NCI-H1436 treated with DMSO at 0.1 percent for 48 hours (cell line): ENCODE results near the gene NBDY.

Source experiments
- DNase-seq: peaks from one replicate; lab custom pipeline; 2025; lab: John Stamatoyannopoulos, UW

NBDY gene

DNA sequence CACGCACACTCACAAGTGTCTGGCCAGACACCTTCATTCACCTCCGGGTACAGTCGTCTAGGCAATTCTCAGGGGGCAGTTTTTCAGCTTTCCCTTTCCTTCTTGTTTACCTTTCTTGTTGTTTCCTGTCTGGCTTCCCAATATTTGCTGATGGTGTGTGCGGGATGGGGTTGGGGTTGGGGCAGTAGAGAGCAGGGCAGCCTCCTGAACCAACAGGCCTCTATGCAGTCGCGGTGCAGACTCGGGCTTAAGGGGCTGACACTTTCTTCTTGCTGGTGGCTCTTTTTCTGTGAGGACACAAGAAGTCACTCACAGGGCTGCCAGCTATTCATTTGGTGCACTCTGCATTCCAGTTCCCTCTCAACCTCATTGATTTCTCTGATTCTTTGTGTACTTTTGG lies 56.4 kb downstream of the NBDY start:
- DNase-seq = no peak

DNA sequence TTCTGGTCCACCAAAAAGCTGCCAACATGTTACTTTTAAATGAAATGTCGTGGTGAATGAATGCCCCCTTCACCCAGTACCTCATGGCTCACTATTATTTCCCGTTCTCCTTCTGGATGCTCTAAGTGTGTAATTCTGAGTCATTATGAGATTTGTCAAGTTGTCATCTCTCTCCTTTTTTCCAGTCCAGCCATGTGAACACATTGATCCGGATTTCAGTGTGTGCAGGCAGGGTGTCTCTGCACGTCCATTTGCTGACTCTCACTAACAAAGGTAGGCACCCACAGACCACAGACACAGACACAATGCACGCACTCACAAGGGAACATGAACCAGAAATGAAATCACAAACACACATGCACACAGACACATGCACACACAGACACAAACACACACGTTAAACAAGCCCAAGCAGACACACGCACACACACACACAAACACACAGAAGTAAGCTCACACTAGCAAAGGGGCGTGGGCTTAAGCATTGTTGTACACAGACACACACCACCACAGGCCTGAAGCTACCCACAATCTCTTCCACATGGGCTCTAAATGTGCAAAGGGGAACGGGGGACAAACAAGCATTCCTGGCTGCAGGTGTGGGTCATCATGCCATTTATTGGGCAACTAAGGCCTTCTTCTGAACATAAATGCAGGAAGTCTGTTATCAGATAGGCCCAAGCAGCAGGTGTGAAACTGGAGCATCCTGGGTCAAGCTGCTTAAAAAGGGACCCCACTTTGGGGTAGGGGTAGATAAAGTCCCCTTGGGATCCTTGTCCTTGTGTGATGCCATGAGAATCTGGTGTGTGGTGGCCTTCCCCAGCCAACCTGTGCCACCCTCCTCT lies 58.1 kb downstream of the NBDY start:
- DNase-seq = no peak

DNA sequence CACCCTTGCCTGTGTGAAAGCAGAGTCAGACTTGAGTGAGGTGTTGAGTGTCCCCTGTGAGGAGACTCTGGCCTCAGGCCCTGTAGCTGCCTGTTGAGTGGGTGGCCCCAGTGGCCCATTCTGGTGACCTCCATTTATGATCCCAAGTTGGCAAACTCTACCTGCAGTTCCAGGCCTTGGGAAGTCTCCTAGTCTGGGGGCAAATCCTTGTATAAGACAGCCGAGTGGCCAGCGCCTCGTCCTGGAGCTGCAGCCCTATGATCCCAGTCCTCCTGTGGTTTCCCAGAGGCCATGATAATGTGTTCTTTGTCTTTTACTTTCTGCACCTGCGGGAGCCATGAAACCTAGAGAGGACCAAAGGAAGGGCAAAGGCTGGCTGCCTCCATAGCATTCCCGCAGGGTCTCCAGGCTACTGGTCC lies 58.7 kb downstream of the NBDY start:
- no peak for DNase-seq

DNA sequence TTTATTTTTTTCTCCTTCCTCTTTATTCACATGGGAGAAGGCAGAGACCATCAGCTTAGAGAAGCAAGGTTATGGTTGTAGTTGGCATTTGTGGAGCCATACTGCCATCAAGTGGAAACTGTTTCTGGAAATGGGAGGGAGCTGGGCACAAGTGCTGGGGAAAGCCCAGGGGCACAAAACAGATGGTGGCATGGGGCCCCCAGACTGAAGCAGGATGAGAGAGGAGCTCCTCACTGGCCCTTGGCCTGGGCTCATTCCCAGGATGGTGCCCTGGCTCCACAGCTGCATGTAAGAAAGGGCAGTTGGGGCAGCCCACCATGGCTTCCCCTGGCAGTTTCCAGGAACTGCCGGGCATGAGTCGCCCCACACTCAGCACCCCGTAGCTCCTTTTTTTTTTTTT lies 59.2 kb downstream of the NBDY start:
- no peak for DNase-seq

DNA sequence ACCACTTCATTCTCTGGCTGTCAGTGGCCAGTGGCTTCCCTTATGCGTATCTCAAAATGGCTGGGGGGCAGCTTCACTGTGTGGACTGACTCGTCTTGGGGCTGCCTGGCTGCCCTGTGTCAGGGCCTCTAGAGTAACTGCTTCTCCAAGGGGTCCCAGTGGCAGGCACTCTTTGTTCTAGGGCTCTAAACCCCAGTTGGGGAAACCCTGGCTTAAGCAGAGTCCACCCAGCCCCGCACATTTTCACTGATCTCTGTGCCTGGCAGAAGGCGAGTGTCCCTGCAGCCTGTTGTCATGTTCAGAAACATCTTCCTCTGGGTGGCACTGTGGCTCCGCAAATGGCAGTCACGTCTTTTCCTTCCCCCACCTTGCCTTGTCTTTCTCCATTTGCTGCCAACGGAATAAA lies 59.7 kb downstream of the NBDY start:
- DNase-seq = no peak

DNA sequence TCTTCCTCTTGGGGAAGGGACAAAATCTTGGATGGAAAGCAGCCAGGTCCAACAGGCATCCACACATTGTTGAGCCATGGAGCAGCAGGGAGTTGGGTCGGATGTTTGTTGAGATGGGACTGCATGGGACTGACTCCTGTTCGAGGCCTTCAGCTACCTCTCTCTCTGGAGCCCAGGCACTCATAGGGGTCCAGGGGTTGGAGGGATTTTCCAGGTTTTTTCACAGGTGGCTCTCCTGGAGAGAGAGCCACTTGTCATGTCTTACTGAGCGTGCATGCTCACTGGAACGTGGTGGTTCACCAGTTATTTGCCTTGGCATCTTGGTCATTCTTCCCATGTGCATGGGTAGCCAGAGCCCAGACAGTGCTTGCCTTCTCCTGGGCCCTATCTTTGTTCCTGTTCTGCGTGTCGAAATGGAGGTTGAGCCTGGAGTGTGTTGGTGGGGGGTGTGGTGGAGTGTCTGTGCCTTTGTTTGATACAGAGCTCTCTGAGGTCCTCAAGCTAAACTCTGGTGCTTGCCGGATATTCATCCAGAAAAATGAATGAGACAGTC lies 60.6 kb downstream of the NBDY start:
- DNase-seq = no peak

DNA sequence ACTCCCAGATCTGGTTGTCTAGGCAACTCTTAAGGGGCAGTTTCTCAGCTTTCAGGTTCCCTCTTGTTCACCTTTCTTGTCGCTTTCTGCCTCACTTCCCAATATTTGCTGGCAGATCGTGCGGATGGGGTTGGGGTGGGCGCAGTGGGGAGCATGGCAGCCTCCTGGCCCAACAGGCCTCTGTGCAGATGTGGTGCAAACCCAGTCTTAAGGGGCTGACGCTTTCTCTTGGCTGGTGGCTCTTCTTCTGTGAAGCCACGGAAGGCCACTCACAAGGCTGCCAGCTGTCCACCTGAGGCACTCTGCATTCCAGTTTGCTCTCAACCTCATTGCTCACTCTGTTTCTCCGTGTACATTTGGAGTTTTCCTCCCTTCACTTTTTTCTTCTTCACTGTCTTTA lies 61.7 kb downstream of the NBDY start:
- DNase-seq = no peak

DNA sequence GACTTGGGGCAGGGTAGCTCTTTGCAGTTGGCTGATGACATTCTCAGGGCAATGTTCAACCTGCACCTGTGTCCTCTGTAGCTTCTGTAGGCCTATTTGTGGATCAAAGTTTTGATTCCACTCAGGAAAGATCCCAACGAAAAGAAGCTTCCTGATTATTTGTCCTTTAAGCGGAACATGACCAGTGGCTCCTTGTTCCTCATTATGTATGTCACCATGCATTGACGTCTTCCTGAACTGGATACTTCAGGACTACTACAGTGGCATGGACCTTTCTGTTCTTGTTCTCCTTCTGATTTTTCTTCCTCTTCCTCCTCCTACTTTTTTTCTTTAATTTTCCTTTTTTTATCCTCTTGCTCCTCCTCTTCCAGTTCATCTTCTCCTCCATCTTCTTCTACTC lies 62.4 kb downstream of the NBDY start:
- DNase-seq = no peak

DNA sequence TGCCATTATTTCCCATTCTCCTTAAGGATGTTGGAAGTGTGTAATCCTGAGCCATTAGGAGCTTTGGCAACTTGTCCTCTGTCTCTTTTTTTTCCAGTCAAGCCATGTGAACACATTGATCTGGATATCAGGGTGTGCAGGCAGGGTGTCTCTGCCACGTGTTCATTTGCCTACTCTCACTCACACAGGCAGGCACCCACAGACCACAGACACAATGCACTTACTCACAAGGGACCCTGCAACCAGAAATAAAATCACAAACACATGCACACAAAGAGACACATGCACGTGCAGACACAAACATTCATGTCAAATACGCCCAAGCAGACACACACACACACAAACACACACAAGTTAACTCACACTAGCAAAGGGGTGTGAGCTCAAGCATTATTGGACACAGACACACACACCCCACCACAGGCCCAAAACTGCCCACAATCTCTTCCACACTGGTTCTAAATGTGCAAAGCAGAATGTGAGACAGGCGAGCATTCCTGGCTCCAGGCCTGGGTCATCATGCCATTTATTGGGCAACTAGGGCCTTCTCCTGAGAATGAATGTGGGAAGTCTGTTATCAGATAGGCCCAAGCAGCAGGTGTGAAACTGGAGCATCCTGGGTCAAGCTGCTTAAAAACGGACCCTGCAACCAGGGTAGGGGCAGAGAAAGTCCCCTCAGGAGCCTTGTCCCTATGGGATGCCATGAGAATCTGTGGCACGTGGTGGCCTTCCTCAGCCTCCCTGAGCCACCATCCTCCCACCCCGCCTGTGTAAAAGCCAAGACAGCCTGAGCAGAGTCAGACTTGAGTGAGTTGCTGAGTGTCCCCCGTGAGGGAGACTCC lies 63.4 kb downstream of the NBDY start:
- DNase-seq = no peak

DNA sequence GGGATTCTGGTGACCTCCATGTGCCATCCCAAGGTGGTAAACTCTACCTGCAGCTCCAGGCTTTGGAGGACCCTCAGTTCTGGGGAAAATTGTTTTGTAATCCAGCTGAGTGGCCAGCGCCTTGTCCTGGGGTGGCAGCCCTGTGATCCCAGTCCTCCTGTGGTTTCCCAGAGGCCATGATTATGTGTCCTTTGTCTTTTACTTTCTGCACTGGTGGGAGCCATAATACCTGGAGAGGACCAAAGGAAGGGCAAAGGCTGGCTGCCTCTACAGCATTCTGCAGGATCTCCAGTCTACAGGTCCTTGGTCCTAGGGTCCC lies 64.0 kb downstream of the NBDY start:
- no peak for DNase-seq

DNA sequence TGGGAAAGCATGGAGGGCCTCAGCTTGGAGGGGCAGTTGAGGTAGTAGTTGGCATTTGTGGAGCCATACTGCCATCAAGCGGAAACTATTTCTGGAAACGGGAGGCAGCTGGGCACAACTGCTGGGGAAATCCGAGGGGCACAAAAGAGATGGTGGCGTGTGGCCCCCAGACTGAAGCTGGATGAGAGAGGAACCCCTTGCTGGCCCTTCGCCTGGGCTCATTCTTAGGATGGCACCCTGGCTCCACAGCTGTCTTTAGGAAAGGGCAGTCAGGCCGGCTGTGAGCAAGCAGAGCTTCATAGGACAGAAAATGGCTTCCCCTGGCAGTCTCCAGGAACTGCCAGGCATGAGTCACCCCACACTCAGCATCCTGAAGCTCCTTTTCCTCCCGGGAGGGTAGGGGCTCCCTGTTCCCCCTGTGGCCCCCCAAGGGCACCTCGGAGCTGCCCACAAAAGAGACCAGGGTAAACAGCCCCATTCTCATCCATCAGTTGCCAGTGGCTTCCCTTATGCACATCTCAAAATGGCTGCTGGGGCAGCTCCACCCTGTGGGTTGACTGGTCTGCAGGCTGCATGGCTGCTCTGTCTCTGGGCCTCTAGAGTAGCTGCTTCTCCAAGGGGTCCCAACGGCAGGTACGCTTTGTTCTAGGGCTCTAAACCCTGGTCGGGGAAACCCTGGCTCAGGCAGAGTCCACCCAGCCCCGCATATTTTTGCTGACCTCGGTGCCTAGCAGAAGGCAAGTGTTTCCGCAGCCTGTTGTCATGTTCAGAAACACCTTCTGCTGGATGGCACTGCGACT lies 64.7 kb downstream of the NBDY start:
- no peak for DNase-seq

DNA sequence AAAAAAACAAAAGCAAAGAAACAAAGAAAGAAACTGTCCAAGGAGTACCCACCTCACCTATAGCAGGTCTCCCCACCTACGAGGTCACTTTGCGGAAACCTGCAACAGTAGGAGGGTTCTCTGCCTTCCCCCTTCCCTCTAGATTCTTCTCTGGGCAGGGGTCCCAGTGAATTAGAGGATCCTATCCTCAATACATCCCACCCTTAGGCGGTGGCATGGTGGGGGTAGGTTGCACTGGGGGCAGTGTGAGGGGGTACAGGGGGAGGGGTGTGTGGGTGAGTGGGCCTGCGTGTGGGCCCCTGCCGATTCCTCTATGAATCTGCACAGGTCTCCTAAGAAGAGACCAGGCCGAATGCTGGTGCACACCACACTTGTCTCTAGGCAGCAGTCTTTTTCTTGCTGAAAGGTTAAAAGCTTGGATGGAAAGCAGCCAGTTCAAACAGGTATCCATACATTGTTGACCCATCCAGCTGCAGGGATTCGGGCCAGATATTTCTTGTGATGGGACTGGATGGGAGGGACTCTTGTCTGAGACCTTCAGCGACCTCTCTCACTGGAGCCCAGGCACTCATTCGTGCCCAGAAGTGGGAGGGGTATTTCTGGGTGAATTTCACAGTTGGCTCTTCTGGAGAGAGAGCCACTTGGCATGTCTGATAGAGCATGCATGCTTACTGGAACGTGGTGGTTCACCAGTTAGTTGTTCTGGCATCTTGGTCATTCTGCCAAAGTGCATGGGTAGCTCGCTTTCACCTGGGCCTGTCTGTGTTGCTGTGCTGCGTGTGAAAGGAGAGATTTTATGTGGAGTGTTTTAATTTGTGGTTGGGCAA lies 65.6 kb downstream of the NBDY start:
- no peak for DNase-seq

DNA sequence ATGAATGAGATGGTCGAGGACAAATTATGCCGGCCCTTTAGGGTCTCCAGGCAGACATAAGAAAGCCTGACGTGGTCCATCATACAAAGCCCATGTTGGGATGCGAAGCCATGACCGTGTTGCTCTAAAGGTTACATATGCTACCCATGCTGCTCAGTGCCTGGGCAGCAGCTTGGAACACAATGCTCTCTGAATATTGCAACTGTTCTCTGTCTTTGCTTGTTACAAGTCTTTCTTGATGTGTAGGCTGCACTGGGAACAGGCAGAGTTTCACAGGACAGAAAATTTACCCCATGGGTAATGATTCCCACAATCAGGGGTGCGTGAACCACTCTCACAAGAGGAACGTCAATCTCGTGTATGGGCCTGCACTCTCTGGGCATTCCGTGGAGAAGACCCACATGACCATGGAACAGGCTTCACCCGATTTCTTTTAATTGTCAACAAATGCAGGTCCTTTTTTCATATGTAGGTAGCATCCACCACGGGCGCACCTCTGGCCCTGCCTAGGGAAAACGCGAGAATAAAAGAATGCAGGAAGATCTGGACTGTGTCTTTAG lies 66.3 kb downstream of the NBDY start:
- no peak for DNase-seq

DNA sequence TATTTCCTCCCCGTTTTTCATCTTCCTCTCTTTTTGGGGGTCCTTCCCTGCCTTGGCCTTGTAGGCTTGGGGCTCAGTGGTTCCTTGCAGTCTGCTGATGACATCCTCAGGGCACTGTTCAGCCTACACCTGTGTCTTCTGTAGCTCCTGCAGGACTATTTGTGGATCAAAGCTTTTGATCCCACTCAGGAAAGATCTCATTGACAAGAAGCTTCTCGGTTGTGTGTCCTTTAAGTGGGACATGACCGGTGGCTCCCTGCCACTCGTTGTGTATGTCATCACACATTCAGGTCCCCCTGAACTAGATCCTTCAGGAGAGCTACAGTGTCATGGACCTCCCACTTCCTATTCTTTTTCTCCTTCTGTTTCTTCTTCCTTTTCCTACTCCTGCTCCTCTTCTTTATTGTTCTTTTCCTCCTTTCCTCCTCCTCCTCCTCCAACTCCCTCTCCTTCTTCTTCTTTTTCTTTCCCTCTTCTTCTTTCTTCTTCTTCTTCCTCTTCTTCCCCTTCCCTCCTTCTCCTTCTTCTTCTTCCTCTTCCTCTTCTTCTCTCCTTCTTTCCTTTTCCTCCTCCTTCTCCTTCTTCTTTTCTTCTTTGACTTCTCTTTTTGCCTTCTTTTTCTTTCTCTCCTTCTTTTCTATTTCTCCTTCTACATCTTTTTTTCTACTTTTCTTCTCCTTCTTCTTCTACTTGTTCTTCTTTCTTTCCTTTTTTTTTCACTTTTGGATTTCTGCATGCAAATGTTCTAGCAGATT lies 67.8 kb downstream of the NBDY start:
- no peak for DNase-seq

DNA sequence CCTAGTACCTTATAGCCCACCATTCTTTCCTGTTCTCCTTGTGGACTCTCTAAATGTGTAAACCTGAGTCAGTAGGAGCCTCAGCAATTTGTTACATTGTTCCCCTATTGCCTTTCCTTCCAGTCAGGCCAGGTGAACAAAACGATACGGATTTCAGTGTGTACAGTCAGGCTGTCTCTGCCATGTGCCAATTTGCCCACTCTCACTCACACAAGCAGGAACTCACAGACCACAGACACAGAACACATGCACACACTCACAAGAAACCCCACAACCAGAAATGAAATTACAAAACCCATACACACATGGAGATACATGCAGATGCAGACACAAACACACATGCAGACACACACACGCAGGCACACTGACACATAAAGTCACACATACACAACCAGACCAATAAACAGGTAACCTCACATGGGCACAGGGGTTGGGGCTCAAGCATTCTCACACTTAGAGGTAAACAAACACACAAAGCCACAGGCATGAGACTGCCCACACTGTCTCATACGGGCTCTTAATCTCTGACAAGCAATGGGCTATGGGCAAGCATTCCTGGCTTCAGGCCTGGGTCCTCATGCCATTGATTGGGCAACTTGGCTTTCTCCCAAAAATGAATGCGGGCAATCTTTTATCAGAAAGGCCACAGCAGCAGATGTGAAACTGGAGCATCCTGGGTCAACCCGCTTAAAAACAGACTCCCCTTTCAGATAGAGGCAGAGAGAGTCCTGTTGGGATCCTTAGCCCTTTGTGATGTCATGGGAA lies 68.7 kb downstream of the NBDY start:
- DNase-seq = no peak

DNA sequence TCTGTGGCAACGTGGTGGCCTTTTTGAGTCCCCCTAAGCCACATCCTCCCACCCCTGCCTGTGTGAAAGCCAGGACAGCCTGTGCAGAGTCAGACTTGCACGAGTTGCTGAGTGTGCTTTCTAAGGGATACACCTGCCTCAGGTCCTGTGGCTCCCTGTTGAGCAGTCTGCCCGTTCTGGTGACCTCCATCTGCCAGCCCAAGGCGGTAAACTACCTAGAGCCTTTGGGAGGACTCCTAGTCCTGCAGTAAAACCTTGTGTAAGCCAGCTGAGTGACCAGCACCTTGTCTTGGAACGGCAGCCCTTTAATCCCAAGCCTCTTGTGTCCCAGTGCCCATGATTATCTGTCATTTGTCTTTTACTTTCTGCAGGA lies 69.3 kb downstream of the NBDY start:
- no peak for DNase-seq

DNA sequence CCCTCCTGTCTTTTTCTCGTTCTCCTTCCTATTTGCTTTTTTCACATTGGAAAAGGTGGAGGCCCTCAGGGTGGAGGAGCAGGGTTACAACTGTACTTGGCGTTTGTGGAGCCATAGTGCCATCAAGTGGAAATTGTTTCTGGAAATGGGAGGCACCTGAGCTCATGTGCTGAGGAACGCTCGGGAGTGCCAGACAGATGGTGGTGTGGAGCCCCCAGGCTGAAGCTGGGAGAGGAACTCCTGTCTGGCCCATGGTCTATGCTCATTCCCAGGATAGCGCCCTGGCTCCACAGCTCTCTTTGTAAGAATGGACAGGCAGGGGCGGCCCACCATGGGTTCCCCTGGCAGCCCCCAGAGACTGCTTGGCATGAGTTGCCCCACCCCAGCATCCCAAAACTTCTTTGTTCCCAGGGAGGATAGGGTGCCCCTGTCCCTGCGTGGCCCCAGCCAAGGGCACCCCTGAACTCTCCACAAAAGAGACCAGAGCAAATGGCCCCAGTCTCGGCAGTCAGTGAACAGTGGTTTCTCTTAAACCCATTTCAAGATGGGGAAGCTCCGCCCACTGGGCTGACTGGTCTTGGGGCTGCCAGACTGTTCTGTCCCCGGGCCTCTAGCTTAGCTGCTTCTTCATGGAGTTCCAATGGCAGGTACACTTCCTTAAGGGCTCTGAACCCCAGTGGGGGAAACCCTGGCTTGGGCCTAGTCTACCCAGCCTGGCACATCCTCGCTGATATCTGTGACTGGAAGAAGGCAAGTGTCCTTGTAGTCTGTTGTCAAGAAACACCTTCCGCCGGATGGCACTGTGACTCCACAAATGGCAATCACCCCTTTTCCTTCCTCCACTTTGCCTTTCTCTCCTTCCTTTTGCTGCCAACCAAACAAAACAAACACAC lies 70.1 kb downstream of the NBDY start:
- DNase-seq = no peak

DNA sequence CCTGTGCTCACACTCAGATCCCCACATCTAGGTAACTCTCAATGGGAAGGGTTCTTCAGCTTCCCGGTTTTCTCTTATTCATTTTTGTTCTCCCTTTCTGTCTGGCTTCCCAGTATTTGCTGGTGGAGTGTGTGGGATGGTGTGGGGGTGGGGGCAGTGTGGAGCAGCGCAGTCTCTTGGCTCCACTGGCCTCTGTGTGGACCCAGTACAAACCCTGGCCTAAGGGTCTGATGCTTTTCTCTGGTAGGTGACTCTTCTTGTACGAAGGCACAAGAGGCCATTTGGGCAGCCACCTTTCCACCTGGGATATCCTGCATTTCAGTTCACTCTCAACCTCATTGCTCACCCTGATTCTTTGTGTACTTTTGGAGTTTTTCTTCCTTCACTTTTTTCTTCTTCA lies 71.3 kb downstream of the NBDY start:
- no peak for DNase-seq

DNA sequence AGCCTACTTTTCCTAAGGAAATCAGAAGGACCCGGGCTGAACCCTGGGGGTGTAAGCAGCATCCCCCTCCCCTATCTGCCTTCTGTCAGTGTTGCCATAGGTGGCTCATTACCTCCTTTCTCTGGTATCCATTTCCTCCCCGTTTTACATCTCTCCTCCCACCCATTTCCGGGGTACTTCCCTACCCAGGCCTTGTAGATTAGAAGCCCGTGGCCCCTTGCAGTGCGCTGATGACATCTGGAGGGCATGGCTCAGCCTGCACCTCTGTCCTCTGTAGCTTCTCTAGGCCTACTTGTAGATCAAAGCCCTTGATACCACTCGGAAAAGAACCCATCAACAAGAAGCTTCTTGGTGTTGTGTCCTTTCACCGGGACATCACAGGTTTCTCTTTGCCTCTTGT lies 71.8 kb downstream of the NBDY start:
- DNase-seq = no peak
